BJ (cell line): Measurements from ENCODE around the gene PDLIM7. TPM values are rescaled to one million over a fixed set of nuclear protein-coding genes. Genes with fewer than 3 reads are reported as not detected.

ENCODE experiments used
- CTCF ChIA-PET: fragments of 350-600 bp; formaldehyde crosslinking; extraction: SDS; loops from one replicate; lab custom pipeline; 2021; ENCODE audit warnings: antibody characterized with exemption, inconsistent platforms; lab: Yijun Ruan, JAX
- POLR2A ChIA-PET: fragments of 300-600 bp; sonication (Branson Sonifier 250); formaldehyde crosslinking; extraction: SDS; loops from one replicate; lab custom pipeline; 2021; ENCODE audit warnings: antibody characterized with exemption; lab: Charles Lee
- DNase-seq: peaks from one replicate; pipeline ENCODE4 v3.0.0-alpha.2; 2011; ENCODE audit warnings: low read depth
- H3K27me3 ChIP-seq: 2 replicates; pipeline ENCODE4 v1.6.0; 2011; ENCODE audit warnings: low read length; ENCODE audit not compliant: control insufficient read depth, insufficient read depth
- H3K36me3 ChIP-seq: 2 replicates; pipeline ENCODE4 v1.5.1; 2011; ENCODE audit warnings: low read length; ENCODE audit not compliant: control insufficient read depth, insufficient read depth
- H3K4me3 ChIP-seq: 2 replicates; pipeline ENCODE4 v1.5.1; 2011; ENCODE audit warnings: low read depth, mild to moderate bottlenecking, control low read depth, low read length
- polyA plus RNA-seq: library from polyadenylated mRNA; depleted of rRNA; stranded (reverse); fragments of >200 nt; gene quantifications from 2 replicates; pipeline ENCODE4 v1.2.3, GENCODE V29; 2011; rRNA removed
- TF ChIP-seq, protein P1 (sequence below): IDR thresholded peaks from 2 replicates; pipeline ENCODE4 v1.5.1; 2011; ENCODE audit warnings: low read depth, mild to moderate bottlenecking, control low read depth, inconsistent platforms, low read length, moderate library complexity; ENCODE audit not compliant: insufficient read depth

Gene PDLIM7
- polyA plus RNA-seq, 1 experiment: 624 TPM

DNA sequence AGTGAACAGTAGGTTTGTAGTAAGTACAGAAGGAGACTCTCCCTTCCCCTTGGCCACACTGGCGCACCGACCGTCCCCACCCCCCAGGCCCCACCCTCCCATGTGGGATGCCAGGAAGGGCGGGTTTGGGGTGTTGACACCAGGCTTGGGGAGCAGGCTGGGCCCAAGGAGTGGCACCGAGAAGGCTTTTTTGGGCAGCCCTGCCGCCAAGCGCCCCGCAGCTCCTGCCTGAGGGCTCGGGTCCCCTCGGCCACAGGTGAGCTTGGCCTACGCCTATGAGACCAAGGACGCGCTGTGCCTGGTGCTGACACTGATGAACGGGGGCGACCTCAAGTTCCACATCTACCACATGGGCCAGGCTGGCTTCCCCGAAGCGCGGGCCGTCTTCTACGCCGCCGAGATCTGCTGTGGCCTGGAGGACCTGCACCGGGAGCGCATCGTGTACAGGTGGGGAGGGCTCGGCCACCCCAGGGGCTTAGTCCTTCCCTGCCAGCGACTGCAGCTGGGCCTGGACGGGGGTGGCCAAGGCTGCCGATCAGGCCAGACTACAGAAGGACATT lies 63.7 kb downstream of the PDLIM7 start:
- Histone ChIP-seq H3K36me3 (peaks cover 36% of the 10 kb centered on the region), H3K4me3 (no peak overlapping the region), H3K27me3 (no peaks in the 10 kb centered on the region)
- POLR2A ChIA-PET: no interaction called here
- no peak for DNase-seq
- CTCF ChIA-PET: interaction anchor here (0.6 to 1.7 kb wide), 4 partner anchors 9 to 108 kb away, joined by 3 to 4 read pairs (median 4); no protein-coding TSS in a partner anchor
- TF ChIP-seq, protein P1, sequence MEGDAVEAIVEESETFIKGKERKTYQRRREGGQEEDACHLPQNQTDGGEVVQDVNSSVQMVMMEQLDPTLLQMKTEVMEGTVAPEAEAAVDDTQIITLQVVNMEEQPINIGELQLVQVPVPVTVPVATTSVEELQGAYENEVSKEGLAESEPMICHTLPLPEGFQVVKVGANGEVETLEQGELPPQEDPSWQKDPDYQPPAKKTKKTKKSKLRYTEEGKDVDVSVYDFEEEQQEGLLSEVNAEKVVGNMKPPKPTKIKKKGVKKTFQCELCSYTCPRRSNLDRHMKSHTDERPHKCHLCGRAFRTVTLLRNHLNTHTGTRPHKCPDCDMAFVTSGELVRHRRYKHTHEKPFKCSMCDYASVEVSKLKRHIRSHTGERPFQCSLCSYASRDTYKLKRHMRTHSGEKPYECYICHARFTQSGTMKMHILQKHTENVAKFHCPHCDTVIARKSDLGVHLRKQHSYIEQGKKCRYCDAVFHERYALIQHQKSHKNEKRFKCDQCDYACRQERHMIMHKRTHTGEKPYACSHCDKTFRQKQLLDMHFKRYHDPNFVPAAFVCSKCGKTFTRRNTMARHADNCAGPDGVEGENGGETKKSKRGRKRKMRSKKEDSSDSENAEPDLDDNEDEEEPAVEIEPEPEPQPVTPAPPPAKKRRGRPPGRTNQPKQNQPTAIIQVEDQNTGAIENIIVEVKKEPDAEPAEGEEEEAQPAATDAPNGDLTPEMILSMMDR: no peak

Other genes starting within 250 kb of the PDLIM7 start
- gene RAB24, start 193.9 kb downstream of the PDLIM7 start, polyA plus RNA-seq: 39.7 and 54.7 TPM in 2 replicates
- 182 and 245 TPM in 2 replicates for gene PRELID1, start 193.8 kb downstream of the PDLIM7 start, polyA plus RNA-seq
- gene MXD3, start 185.7 kb downstream of the PDLIM7 start, polyA plus RNA-seq: 11.8 and 18.1 TPM in 2 replicates
- gene LMAN2, start 145.9 kb downstream of the PDLIM7 start, polyA plus RNA-seq: 228 and 248 TPM in 2 replicates
- gene RGS14, start 139.7 kb downstream of the PDLIM7 start, polyA plus RNA-seq: 4.1 and 6.0 TPM in 2 replicates
- gene SLC34A1, start 113.2 kb downstream of the PDLIM7 start, polyA plus RNA-seq: not detected in 2 replicates
- gene PFN3, start 96.9 kb downstream of the PDLIM7 start, polyA plus RNA-seq: not detected in 2 replicates
- gene F12, start 88.0 kb downstream of the PDLIM7 start, polyA plus RNA-seq: 0.67 and 0.69 TPM in 2 replicates
- 24.0 and 37.7 TPM in 2 replicates for gene GRK6, start 70.9 kb downstream of the PDLIM7 start, polyA plus RNA-seq
- gene PRR7, start 50.8 kb downstream of the PDLIM7 start, polyA plus RNA-seq: 1.6 TPM in 2 replicates
- 103 and 176 TPM in 2 replicates for gene DBN1, start 24.0 kb downstream of the PDLIM7 start, polyA plus RNA-seq
- 0.92 and 1.2 TPM in 2 replicates for gene DOK3, start 12.2 kb upstream of the PDLIM7 start, polyA plus RNA-seq
- 93.3 and 144 TPM in 2 replicates for gene DDX41, start 19.4 kb upstream of the PDLIM7 start, polyA plus RNA-seq
- 23.1 and 31.9 TPM in 2 replicates for gene FAM193B, start 57.0 kb upstream of the PDLIM7 start, polyA plus RNA-seq
- 310 and 391 TPM in 2 replicates for gene TMED9, start 94.6 kb upstream of the PDLIM7 start, polyA plus RNA-seq
- gene B4GALT7, start 102.5 kb upstream of the PDLIM7 start, polyA plus RNA-seq: 23.2 and 39.5 TPM in 2 replicates